Epidermal melanocyte (primary cell): Measurements from ENCODE around the gene DOCK2.

Source experiments
- DNase-seq: peaks from one replicate; pipeline ENCODE4 v3.0.0; 2011; ENCODE audit warnings: low spot score; ENCODE audit not compliant: insufficient read length

DOCK2 gene

DNA sequence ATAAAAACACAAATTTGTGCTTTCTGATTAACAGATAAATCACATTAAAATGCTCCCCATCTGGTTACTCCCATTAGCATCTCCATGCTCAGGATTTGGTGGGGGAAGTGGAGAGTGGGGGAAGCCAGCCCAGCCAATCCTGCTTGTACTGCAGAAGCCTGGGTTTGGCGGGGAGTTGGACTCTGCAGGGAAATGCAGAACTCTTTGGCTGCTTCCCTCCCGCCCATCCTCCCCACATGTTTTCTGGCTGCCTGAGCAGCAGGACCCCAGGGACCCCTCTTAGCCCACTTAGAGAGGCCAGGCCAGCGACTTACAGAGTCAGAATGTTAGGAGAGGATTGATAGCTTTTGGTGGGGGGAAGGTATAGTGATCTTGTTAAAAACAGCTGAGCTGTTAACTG is 409.2 kb downstream of the DOCK2 start:
- no peak for DNase-seq

DNA sequence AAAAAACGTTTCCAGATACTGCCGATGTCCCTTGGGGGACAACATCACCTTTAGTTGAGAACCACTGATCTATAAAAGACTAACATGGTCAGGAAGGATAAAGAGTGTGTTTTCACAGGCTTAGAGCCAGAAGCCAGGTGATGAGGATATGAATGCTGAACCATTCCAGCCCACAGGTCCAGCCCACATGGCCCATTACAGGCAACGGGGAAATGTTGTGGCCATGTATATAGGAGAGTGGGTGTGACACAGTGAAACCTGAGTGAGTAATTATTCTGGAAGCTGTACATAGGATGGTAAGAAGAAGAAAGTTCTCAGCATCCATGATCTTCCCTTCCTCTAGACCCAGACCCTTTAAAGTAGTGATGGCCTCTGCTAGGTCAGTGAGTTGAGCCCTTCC is 412.6 kb downstream of the DOCK2 start:
- DNase-seq = no peak

DNA sequence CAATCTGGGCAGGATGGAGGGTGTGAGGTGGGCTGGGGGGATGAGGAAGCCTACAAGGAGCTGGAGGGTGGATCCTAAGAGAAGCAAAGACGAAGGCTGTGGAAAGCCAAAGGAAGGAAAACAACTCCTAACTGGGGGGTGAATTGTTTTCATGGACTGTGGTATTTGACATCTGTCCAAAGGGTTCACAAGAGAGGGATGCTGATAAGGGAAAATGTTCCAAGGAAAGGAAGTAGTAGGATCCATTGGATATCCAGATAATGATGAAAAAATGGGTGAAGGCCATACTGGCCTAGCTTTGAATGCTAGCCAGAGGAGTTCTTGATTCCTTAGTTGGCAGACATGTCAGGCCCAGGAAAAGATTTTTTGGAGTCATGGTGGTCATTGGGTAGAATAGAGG is 416.8 kb downstream of the DOCK2 start:
- no peak for DNase-seq

DNA sequence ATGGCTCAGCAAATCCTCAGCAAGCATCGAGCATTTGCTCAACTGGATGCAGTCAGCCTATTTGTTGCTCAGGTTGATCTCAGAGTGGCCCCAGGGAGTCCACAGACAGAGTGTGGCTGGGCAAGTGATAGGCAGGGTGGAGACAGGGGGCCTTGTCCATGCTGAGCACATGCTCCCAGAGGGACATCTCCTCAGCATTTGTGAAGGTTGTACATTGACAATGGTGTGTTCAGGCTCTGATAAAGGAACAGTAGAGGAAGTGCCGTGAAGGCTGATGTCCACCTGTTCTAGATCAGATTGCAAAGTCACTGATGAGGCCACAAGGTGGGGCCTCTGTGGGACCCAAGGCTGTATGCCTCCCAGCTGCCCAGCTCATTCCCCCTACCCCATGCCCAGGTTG is 418.5 kb downstream of the DOCK2 start:
- no peak for DNase-seq

DNA sequence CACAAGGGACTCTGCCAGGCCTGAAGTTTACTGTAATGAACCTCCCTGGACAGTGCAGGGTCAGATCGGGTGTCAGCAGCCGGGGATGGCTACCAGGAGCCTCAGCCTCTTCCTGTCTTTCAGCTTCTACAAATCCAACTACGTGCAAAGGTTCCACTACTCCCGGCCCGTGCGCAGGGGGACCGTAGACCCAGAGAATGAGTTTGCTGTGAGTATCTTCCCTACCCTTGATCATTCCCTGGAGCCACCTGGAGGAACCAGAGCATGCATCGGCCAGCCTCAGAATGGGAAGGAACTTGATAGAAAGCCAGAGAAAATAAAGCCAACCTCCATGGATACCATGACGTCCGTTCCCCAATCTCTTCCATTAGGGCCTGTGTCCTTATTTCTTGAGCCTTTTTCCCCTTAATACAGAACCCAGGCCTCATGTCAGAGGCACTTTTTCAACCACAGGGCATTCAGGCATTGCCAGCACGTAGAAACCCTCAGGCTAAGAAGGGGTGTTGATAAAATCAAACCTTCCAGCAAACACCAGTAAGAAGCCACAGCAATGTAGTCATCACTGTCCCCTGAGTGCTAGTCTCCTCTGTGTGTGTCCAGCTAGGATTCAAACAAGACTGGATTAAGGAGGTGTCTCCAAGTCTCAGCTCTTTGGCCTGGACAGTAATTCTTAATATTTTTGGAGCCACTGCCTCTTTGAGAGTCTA is 419.6 kb downstream of the DOCK2 start:
- DNase-seq = no peak

DNA sequence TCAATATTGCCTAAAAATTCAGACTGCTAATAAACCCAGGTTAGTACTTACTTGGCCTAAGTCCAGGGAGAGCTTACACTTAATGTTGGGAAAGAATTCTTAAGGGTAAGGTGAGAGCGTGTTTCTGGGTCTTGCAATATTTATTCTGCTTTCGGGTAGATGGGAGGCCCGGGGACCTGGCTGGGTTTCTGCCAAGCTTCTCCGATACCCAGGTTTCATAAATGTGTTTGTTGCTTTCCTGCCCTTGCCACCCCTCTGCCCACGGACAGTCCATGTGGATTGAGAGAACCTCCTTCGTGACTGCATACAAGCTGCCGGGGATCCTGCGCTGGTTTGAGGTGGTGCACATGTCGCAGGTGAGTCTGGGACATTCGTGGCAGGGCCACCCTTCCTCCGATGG is 420.2 kb downstream of the DOCK2 start:
- no peak for DNase-seq

DNA sequence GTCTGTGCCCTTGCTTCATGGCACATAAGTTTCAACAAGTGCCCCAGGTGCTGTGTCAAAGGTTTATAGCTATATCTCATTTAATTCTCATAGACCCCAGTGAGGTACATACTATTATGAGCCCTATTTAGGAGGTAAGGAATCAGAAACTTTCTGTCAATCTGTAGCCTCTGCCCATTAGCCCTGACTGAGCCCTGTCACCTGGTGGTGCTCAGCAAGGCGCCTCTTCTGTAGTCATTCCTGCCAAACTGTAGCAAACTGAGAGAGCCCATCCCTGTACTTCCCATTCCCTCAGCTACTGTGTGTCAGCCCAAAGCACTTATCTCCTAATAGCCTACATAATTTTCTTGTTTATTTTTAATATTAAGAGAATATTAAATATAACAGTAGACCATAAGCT is 422.1 kb downstream of the DOCK2 start:
- DNase-seq = no peak

DNA sequence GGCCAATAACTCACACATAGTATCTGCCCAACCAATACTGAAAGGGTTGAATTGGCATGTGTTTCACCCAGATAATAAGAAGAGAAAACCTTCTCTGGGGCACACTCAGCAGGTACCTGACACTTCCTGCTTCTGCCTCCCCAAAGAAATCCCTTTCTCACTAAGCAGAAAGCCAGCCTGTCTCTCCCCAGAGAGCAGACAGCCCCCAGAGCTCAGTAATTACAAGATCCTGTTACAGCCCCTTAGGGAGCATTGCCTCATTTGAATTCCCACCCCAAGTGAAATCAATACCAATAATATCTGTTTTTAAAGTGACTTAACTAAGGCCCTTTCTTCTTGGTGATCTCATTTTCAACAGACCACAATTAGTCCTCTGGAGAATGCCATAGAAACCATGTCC is 430.1 kb downstream of the DOCK2 start:
- DNase-seq = no peak

DNA sequence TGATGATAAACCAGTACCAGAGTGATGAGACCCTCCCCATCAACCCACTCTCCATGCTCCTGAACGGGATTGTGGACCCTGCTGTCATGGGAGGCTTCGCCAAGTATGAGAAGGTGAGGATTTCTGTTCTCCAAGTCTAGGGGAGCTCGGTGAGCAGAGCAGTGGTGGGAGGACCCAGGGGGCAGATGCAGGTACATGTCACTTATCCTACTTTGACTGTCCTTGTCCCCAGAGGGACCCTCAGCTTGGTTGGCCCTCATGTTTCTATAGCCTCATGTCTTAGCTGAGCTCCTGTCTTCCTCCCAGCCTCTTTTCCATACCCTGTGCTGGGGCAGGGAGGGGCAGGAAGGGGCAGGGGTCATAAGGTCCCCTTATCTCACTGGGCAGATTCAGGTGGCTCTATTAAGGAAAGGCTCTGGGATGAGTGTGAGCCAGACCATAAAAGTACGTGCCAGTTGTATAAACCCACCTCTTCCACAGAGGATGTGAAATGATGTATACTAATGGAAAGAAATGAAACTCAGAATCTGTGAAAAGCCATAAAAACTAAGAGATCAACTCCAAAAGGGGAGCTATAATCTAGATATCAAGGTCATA is 430.6 kb downstream of the DOCK2 start:
- DNase-seq = no peak

DNA sequence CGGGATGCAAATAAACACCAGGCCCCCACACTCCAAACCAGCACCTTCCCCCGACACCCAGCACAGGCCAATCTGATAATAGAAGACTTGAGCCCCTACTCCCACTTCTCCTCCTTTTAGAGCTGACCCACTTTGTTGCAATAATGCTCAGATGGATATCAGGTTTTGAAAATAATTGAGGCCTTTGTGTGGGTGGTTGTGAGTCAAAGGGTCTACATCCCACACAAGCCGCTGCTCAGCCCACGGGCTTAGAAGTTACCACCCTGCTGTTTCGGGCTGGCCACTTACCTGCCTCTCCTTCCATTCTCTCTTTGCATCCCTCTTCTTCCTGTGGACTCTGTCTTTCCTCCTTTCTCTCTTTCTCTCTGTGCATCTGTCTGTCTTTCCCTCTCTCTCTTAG is 432.4 kb downstream of the DOCK2 start:
- no peak for DNase-seq

DNA sequence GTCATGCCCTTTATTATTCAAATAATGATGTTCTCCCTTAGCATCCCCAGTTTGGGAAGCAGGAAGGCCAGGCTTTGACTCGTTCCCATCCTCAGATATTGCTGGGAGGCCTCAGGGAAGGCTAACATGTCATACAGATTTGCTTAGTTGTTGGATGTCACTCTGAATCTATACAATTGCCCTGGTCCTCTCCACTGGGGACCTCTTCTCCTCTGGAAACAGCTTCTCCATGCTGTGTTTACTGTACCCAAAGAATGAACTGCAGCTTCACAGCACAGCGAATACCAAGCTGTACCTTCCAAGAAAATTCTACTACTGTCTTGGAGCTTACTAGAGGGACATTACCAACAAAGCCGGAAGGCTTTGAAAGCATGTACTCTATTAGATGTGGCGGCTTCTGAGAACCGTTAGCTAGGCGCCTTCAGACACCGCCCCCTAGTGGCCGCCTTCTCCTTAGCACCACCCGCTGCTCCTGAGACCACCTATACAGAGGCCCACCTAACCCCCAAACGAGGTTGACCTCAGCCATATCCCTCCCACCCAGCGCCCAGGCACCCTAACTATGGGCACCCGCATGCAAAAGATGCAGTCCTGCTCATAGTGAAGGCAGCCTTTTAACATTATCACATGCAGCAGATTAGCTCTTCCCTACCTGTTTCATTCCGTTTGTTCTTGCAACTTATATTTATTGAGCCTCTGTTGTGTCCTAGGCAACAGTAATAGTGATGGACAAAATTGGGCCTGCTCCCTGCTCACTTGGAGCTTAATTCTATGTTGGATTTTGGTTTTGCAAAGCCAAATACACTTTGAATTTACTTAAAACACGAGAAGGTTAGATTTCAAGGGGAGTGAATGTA is 433.7 kb downstream of the DOCK2 start:
- peak; percentile 34 for DNase-seq

DNA sequence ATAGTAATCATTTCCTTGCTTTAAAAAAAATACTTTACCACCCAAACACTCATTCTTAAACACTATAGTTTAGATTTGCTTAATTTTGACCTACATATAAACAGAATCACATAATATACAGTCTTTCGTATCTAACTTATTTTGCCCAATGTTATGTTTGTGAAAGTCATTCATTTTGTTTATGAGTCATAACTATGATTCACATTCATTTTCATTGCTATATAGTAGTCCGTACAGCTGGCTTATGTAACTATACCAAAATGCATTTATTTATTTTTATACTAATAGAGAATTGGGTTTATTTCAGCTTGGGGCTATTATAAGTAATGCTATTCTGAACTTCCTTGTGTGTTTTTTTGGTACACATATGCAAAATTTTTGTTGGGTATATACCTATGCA is 434.7 kb downstream of the DOCK2 start:
- no peak for DNase-seq

DNA sequence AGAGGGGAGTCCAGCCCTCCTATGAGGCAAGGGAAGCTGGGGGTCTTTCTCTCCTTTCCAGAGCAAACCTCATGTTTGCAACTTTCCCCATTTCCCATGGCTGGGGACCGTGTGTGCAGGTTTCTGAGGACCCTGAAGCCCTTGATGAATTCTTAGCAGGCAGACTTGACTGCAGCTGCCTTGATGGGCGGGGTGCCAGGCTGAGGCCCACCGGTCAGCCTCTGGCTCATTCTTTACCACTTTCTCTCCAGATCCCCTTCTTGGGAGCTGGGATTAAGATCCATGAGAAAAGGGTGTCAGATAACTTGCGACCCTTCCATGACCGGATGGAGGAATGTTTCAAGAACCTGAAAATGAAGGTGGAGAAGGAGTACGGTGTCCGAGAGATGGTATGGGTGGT is 438.6 kb downstream of the DOCK2 start:
- no peak for DNase-seq

DNA sequence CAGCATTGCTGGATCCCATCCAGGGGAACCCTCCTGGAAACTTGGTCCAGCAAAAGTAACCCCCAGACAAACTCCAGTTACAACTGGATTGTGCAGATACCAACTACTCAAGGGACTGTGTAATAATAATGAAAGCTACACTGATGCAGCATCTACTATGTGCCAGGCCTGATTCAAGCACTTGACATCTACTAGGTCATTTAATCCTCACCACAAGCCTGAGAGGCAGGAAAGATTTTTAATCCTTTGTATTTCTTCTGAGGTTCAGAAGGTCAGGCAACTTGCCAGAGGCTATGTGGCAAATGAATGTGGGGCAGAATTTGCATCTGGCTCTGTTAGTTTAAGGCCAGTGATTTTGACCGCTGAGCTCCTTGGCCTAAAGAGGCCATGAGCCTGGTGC is 439.1 kb downstream of the DOCK2 start:
- no peak for DNase-seq

DNA sequence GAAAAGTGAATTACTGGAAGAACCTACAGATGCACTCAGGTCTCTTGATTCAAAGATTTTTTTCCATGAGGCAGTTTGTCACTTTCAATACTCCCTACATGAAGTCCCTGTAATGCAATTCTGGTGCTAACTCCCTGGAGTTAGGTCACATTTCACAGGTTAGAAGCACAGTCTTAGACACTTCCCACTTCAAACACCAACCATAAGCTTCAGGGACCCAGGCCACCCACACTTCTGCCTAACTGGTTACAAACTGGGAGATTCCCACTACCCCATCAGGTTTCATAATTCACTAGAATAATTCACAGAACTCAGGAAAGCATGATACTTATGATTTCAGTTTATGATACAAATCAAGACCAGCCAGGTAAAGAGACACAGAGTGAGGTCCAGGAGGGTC is 439.7 kb downstream of the DOCK2 start:
- DNase-seq = no peak

DNA sequence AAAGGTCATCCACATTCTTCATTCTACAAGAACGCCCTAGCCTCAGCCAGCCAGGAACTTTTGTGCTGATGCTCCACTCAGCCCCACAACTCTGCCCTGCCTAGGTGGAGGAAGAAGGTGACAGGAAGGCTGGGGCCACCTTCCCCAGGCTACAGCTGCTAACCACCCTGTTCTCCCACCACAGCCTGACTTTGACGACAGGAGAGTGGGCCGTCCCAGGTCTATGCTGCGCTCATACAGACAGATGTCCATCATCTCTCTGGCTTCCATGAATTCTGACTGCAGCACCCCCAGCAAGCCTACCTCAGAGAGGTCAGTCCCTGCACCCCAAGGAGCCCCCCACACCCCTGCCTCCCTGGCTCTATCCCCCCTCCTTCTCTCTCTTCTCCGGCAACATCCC is 440.5 kb downstream of the DOCK2 start:
- no peak for DNase-seq

DNA sequence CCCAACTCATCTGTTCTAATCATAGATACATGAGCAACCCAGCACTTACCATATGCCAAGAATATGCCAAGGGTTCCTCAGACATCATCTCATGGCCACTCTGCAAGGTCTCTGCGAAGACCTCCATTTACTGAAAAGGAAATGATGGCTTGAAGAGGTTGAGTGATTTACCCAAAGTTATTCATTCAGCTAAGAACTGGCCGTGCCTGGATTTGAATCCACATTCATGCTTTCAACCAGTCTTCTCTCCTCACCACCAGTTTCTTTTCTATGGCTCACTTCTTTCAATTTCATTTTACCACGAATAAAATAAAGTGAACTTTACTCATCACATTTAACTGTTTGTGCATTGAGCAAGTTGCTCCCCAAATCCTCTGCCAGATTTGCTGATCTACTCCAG is 441.4 kb downstream of the DOCK2 start:
- no peak for DNase-seq

DNA sequence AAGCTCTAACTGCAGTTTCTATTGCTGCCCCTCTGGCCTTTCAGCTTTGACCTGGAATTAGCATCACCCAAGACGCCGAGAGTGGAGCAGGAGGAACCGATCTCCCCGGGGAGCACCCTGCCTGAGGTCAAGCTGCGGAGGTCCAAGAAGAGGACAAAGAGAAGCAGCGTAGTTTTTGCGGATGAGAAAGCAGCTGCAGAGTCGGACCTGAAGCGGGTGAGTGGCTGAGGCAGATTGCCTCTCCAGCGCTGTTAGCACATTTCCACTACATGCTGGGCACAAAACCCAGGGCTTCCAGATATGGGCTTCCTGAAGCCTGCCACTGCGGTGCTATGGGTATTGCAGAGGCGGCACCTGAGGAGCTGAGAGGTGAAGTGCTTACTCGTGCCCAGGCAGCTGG is 441.9 kb downstream of the DOCK2 start:
- no peak for DNase-seq

DNA sequence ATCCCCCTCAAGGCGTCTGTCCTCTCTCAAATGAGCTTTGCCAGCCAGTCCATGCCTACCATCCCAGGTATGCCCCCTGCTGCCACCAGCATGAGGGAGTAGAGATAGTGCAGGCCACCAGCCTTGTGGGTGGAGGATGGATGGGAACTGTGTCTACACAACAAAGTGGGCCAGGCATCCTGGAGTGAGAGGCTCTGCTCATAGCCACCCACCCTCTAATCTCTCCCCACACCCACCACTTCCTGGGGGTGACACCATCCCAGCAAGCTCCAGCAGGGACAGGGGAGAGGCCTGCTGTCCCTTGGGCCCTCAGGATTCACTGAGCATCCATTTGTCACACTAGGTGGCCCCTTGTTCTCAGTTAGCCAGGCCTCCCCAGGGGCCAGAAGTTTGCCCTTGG is 443.1 kb downstream of the DOCK2 start:
- DNase-seq = no peak

DNA sequence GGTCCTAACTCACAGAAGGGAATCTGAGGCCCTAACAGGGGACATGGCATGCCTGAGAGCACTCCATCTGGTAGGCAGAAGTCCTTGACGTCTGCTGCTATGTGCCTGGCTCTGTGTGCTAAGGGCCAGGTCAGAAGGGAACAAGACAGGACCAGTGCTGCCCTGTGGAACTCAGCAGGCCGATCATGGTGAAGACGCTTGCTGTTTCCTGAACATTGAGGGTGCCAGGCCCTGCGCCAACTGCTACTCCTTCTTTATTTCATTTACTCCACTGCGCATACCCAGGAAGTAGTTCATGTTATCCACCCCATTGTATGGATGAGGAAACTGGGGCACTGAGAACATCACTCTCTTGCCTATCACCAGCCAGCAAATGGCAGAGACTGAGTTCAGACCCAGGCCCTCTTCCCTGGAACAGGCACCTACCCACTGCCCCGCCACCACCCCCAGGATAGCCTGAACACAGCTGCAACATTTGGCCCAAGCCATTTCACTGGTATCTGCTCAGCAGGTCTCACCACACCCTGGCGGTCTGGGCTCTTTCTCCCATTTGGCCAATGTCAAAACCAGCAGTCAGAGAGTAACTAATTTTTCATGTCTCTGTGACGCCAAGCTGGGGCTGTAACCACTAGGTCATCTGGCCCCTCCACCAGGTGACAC is 443.8 kb downstream of the DOCK2 start:
- DNase-seq = no peak

DNA sequence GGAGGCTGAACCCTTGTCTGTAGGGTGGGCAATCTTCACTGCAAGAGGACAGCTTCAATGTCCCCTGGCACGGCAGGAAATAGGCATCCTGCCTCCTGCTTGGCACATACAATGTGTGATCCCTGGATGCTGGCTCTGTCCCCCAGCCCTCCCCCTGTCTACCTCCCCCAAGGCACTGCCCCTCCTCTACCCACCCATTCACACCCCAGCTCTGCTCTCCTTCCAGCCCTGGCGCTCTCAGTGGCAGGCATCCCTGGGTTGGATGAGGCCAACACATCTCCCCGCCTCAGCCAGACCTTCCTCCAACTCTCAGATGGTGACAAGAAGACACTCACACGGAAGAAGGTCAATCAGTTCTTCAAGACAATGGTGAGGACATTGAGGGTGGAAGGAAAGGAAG is 444.5 kb downstream of the DOCK2 start:
- no peak for DNase-seq

DNA sequence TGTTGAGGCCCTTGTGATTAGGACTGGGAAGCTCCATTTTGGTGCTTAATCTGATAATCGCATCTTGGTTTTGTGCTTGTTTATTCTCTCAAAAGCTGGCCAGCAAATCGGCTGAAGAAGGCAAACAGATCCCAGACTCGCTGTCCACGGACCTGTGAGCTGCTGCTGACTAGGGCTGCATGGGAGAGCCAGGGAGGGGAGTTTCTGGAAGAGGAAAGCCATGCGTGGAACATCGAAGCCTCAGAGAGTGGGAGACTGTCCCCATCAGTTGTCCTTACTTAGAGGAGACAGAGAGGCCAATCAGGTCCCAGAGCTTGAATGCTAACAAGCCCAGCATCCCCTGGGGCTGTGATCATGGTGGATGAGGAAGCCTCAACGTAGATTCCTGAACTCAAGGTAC is 445.6 kb downstream of the DOCK2 start:
- no peak for DNase-seq
